Stomach (tissue), 4 donors: ENCODE measurements around the gene DMPK.

ENCODE experiments used
- CTCF ChIP-seq, 7 experiments: fragments of 450-650 bp in 4 of 7; fragments of 200-600 bp in 3 of 7; sonication (generic) in 3 of 7; IDR thresholded peaks; one replicate each; pipeline ENCODE4 v1.5.1; 2016 to 2019; ENCODE audit warnings: antibody characterized with exemption in 7 of 7, control low read depth in 2 of 7, mild to moderate bottlenecking in 1 of 7
- EP300 ChIP-seq: sonication (generic); formaldehyde crosslinking; IDR thresholded peaks from one replicate; pipeline ENCODE4 v1.6.1; 2017; ENCODE audit warnings: antibody characterized with exemption
- POLR2A ChIP-seq, 4 donors: fragments of 450-650 bp; IDR thresholded peaks; one replicate each; pipeline ENCODE4 v1.6.1; 2016; ENCODE audit warnings: antibody characterized with exemption in 4 of 4, control low read depth in 2 of 4, mild to moderate bottlenecking in 1 of 4, moderate library complexity in 1 of 4

- TF ChIP-seq POLR2A (IDR thresholded peaks at IDR 0.05) (no peak), CTCF (IDR thresholded peaks at IDR 0.05) (no peak), EP300 (no peak)
Measured at GRCh38 chr19:45757695-45758094, 24.6 kb downstream of the DMPK start.
